SK-N-SH (cell line): ENCODE measurements around the gene CNTNAP2. TPM values are rescaled to one million over a fixed set of nuclear protein-coding genes. Genes with fewer than 3 reads are reported as not detected.

Experiments
- CTCF ChIA-PET: fragments of 300-600, 350-600 bp; formaldehyde crosslinking; extraction: SDS; loops from one replicate; lab custom pipeline; 2021; lab: Yijun Ruan, JAX
- POLR2A ChIA-PET: fragments of 350-600 bp; sonication (Branson Sonifier 250); formaldehyde crosslinking; extraction: SDS; loops from one replicate; lab custom pipeline; 2020; ENCODE audit warnings: antibody characterized with exemption, inconsistent platforms; lab: Yijun Ruan, JAX
- DNase-seq: peaks from one replicate; pipeline ENCODE4 v3.0.0; 2012
- H2AFZ ChIP-seq: fragments of 200-600 bp; sonication (generic); 2 replicates; pipeline ENCODE4 v1.8.1; 2016; ENCODE audit warnings: antibody characterized with exemption, mild to moderate bottlenecking, low read depth
- H3F3A ChIP-seq: fragments of 200-600 bp; sonication (generic); replicated peaks from 2 replicates; pipeline ENCODE3; 2016; ENCODE audit warnings: antibody characterized with exemption, mild to moderate bottlenecking; ENCODE audit not compliant: insufficient read depth
- H3K27ac ChIP-seq, 2 experiments: fragments of 200-500 bp in 1 of 2; fragments of 200-600 bp in 1 of 2; sonication (Bioruptor generic) in 1 of 2; sonication (generic), shearing (Covaris generic) in 1 of 2; 2 replicates each; pipeline versions ENCODE4 v1.5.1 to v1.6.1; 2014 to 2016; ENCODE audit warnings: low read depth in 2 of 2, inconsistent platforms in 1 of 2, low read length in 1 of 2, mild to moderate bottlenecking in 1 of 2, mixed read lengths in 1 of 2
- H3K27me3 ChIP-seq: fragments of 200-600 bp; sonication (generic), shearing (Covaris generic); 2 replicates; pipeline ENCODE4 v1.6.1; 2016; ENCODE audit warnings: mixed run types; ENCODE audit not compliant: insufficient read depth
- H3K36me3 ChIP-seq, 2 experiments: fragments of 200-500 bp in 1 of 2; fragments of 200-600 bp in 1 of 2; sonication (Bioruptor generic) in 1 of 2; sonication (generic) in 1 of 2; replicated peaks in 1 of 2; 2 replicates each; pipeline versions ENCODE3 to v1.5.1; 2014 to 2016; ENCODE audit warnings: low read length in 1 of 2, mild to moderate bottlenecking in 1 of 2; ENCODE audit not compliant: insufficient read depth in 2 of 2, control insufficient read depth in 1 of 2
- H3K4me1 ChIP-seq, 2 experiments: fragments of 200-500 bp in 1 of 2; fragments of 200-600 bp in 1 of 2; sonication (Bioruptor generic) in 1 of 2; sonication (generic), shearing (Covaris generic) in 1 of 2; 2 replicates each; pipeline versions ENCODE4 v1.5.1 to v1.6.1; 2014 to 2016; ENCODE audit warnings: low read depth in 1 of 2, low read length in 1 of 2, mixed run types in 1 of 2; ENCODE audit not compliant: insufficient read depth in 2 of 2, control insufficient read depth in 1 of 2
- H3K4me2 ChIP-seq: fragments of 200-600 bp; sonication (generic), shearing (Covaris generic); 2 replicates; pipeline ENCODE4 v1.6.1; 2017; ENCODE audit warnings: mixed run types
- H3K4me3 ChIP-seq, 2 experiments: fragments of 200-500 bp in 1 of 2; fragments of 200-600 bp in 1 of 2; sonication (Bioruptor generic) in 1 of 2; sonication (generic), shearing (Covaris generic) in 1 of 2; 2 replicates each; pipeline versions ENCODE4 v1.5.1 to v1.8.1; 2014 to 2016; ENCODE audit warnings: low read depth in 2 of 2, inconsistent platforms in 1 of 2, low read length in 1 of 2, mild to moderate bottlenecking in 1 of 2, mixed read lengths in 1 of 2, moderate library complexity in 1 of 2
- H3K79me2 ChIP-seq: fragments of 200-600 bp; sonication (generic); 2 replicates; pipeline ENCODE4 v1.8.1; 2017; ENCODE audit warnings: mild to moderate bottlenecking; ENCODE audit not compliant: insufficient read depth
- H3K9ac ChIP-seq: fragments of 200-600 bp; sonication (generic); 2 replicates; pipeline ENCODE4 v1.6.1; 2017; ENCODE audit warnings: mixed run types
- H3K9me2 ChIP-seq: fragments of 200-600 bp; sonication (generic); 2 replicates; pipeline ENCODE4 v1.6.1; 2017; ENCODE audit warnings: mixed run types
- H3K9me3 ChIP-seq: fragments of 200-600 bp; sonication (generic); 2 replicates; pipeline ENCODE4 v1.6.1; 2017; ENCODE audit warnings: mixed run types, mild to moderate bottlenecking, moderate library complexity
- H4K20me1 ChIP-seq: fragments of 200-600 bp; sonication (generic); 2 replicates; pipeline ENCODE4 v1.6.1; 2017; ENCODE audit warnings: mild to moderate bottlenecking, mixed run types; ENCODE audit not compliant: insufficient read depth
- EP300 ChIP-seq, 2 experiments: IDR thresholded peaks; 2 replicates each; pipeline versions ENCODE4 v1.4.0 to v1.6.1; 2012; ENCODE audit warnings: borderline replicate concordance in 1 of 2, low read depth in 1 of 2, low read length in 1 of 2
- FOSL2 ChIP-seq: IDR thresholded peaks from 2 replicates; pipeline ENCODE4 v1.4.0; 2012; ENCODE audit warnings: low read depth, mild to moderate bottlenecking, moderate library complexity, borderline replicate concordance
- PBX3 ChIP-seq: IDR thresholded peaks from 2 replicates; pipeline ENCODE4; 2012
- RXRA ChIP-seq: IDR thresholded peaks from 2 replicates; pipeline ENCODE4 v1.4.0; 2012; ENCODE audit warnings: low read depth, mild to moderate bottlenecking, borderline replicate concordance
- SIN3A ChIP-seq: IDR thresholded peaks from 2 replicates; pipeline ENCODE4 v1.6.1; 2012; ENCODE audit warnings: low read depth, mild to moderate bottlenecking, low read length, moderate library complexity, borderline replicate concordance
- SMC3 ChIP-seq: IDR thresholded peaks from 2 replicates; pipeline ENCODE4 v1.6.1; 2012; ENCODE audit warnings: low read depth, low read length, improper control_type of control experiment
- TAF1 ChIP-seq: IDR thresholded peaks from 2 replicates; pipeline ENCODE4 v1.6.1; 2012; ENCODE audit warnings: low read depth, mild to moderate bottlenecking, low read length, moderate library complexity, borderline replicate concordance
- TEAD4 ChIP-seq: IDR thresholded peaks from 2 replicates; pipeline ENCODE4 v1.4.0; 2012; ENCODE audit warnings: mild to moderate bottlenecking, borderline replicate concordance; ENCODE audit not compliant: insufficient read depth
- WGBS: methylation state at CpG from one replicate; pipeline ENCODE4 v1.1.6; 2017; ENCODE audit warnings: low lambda C conversion rate; 5-methylcytosine and 5-hydroxymethylcytosine counted together
- polyA plus RNA-seq, 3 experiments: library from polyadenylated mRNA; depleted of rRNA; stranded (reverse); fragments of >200 nt; gene quantifications; 2 replicates each; pipeline ENCODE4 v1.2.3, GENCODE V29; 2012

Gene CNTNAP2
- polyA plus RNA-seq, 1 of the 3 experiments (the other 2 are of a cell fraction), result 3.4 TPM

- no peaks in the 10 kb centered on the region for H4K20me1 ChIP-seq
- no peak overlapping the region for H3K9ac ChIP-seq
- DNase-seq, result no peak
- no peaks in the 10 kb centered on the region for H3K9me3 ChIP-seq
- H3K9me2 ChIP-seq, result no peaks in the 10 kb centered on the region
- no peak overlapping the region for H3K27ac ChIP-seq
- H2AFZ ChIP-seq, result no peak overlapping the region
- TF ChIP-seq SMC3 (no peak), PBX3 (no peak), TEAD4 (no peak), EP300 (IDR thresholded peaks at IDR 0.05; ENCODE audit: borderline replicate concordance in 1 of 2, low read depth in 1 of 2, low read length in 1 of 2) (no peak), FOSL2 (no peak)
- H3K36me3 ChIP-seq, result no peaks in the 10 kb centered on the region
- no peaks in the 10 kb centered on the region for H3K79me2 ChIP-seq
- H3K27me3 ChIP-seq, result no peaks in the 10 kb centered on the region
- 73% methylated on average over 4 of the region's 4 CpGs for WGBS
- H3K4me3 ChIP-seq, result no peak overlapping the region
- ChIA-PET POLR2A (no interaction called here), CTCF (interaction anchor here (1.1 to 3.0 kb wide), 3 partner anchors 8 to 215 kb away, joined by 4 to 12 read pairs (median 10); no protein-coding TSS in a partner anchor)
- H3F3A ChIP-seq, result no peaks in the 10 kb centered on the region
- no peak overlapping the region for H3K4me2 ChIP-seq
- no peaks in the 10 kb centered on the region for H3K4me1 ChIP-seq
These were observed 2154.0 kb downstream of the CNTNAP2 start for GRCh38 chr7:148270576-148270975.

GRCh38 chr7:148274118-148274517 lies 2157.5 kb downstream of the CNTNAP2 start:
- no peak overlapping the region for H3K27ac ChIP-seq
- H3K4me2 ChIP-seq, result no peak overlapping the region
- H3K9me2 ChIP-seq, result no peaks in the 10 kb centered on the region
- WGBS, result 54% methylated on average over 3 of the region's 3 CpGs
- H3K27me3 ChIP-seq, result no peaks in the 10 kb centered on the region
- no peaks in the 10 kb centered on the region for H3F3A ChIP-seq
- H3K9me3 ChIP-seq, result no peaks in the 10 kb centered on the region
- H3K4me3 ChIP-seq, result no peak overlapping the region
- no peaks in the 10 kb centered on the region for H3K79me2 ChIP-seq
- TF ChIP-seq RXRA, result no peak
- TF ChIP-seq FOSL2, result no peak
- TF ChIP-seq SIN3A, result no peak
- H3K9ac ChIP-seq, result no peak overlapping the region
- H4K20me1 ChIP-seq, result no peaks in the 10 kb centered on the region
- ChIA-PET CTCF (interaction anchor here (1.6 to 5.0 kb wide), 2 partner anchors 11 to 131 kb away, joined by 3 to 44 read pairs; no protein-coding TSS in a partner anchor), POLR2A (no interaction called here)
- H3K36me3 ChIP-seq, result no peaks in the 10 kb centered on the region
- no peak overlapping the region for H2AFZ ChIP-seq
- H3K4me1 ChIP-seq, result peaks cover 0 to 8% of the 10 kb centered on the region in 2 experiments; a peak in 1 of 4 replicates
- DNase-seq, result no peak

GRCh38 chr7:148275359-148275890 lies 2158.8 kb downstream of the CNTNAP2 start:
- CTCF ChIA-PET, result interaction anchor here (1.5 to 5.0 kb wide), 3 partner anchors 12 to 133 kb away, joined by 3 to 44 read pairs (median 3); no protein-coding TSS in a partner anchor

More at GRCh38 chr7:148275359-148275890, 2158.8 kb downstream of the CNTNAP2 start:
- no peaks in the 10 kb centered on the region for H3K9me3 ChIP-seq
- peaks cover 0 to 8% of the 10 kb centered on the region in 2 experiments; a peak in 1 of 4 replicates for H3K4me1 ChIP-seq
- H3K4me2 ChIP-seq, result no peak overlapping the region
- no peak overlapping the region for H3K4me3 ChIP-seq
- no peaks in the 10 kb centered on the region for H4K20me1 ChIP-seq
- no peak overlapping the region for H3K27ac ChIP-seq
- H3F3A ChIP-seq, result no peaks in the 10 kb centered on the region
- H3K9me2 ChIP-seq, result no peaks in the 10 kb centered on the region
- no peaks in the 10 kb centered on the region for H3K36me3 ChIP-seq
- POLR2A ChIA-PET, result no interaction called here
- DNase-seq, result no peak
- no peak overlapping the region for H3K9ac ChIP-seq
- H3K79me2 ChIP-seq, result no peaks in the 10 kb centered on the region
- no peak for TF ChIP-seq TAF1
- no peaks in the 10 kb centered on the region for H3K27me3 ChIP-seq
- H2AFZ ChIP-seq, result no peak overlapping the region
- WGBS, result 40% methylated on average over 4 of the region's 4 CpGs
